ENCODE data around the gene FHIT. TPM values are rescaled to one million over a fixed set of nuclear protein-coding genes. Genes with fewer than 3 reads are reported as not detected.

The FHIT gene
- total RNA-seq, 1 experiment from 2014 or later, result 3.6 TPM

DNA sequence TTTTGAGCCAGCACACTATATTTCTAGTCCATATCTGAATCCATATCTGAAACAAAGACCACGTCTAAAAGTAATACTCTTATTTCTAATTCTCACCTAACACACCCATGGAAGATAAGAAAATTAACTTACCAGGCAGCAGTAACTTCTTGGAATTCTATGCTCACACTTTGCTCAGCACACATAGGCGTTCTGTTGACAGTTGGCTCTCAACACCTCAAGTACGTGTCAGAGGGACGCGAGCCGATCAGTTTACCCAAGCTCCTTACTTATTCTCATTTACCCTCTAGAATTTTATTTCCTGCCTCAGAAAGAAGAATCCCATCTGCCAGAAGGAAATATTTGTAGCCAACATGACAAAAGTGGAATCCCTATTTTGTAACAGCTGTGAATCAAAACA lies 911.9 kb downstream of the FHIT start:
- Histone ChIP-seq H3K9me2 (replicated peaks; ENCODE audit: low read length) (no peaks in the 10 kb centered on the region), H3K4me2 (ENCODE audit: low read length) (no peak overlapping the region), H3K27me3 (ENCODE audit: low read length) (peaks cover 6% of the 10 kb centered on the region; the same call in 1 of the 2 replicates), H3K4me3 (ENCODE audit: low read length) (no peak overlapping the region), H2AFZ (ENCODE audit: low read length) (no peak overlapping the region), H3K27ac (ENCODE audit: low read length) (no peak overlapping the region), H3K9me3 (ENCODE audit: low read length) (no peaks in the 10 kb centered on the region; the same call in 1 of the 2 replicates), H3K36me3 (ENCODE audit: low read depth, low read length) (no peaks in the 10 kb centered on the region), H3F3A (ENCODE audit: low read length, unreplicated experiment) (no peaks in the 10 kb centered on the region), H3K4me1 (ENCODE audit: insufficient read depth, low read length) (no peaks in the 10 kb centered on the region), H3K79me2 (ENCODE audit: low read length) (no peaks in the 10 kb centered on the region), H3K9ac (ENCODE audit: low read length) (no peak overlapping the region), H4K20me1 (ENCODE audit: low read length) (no peaks in the 10 kb centered on the region)
- DNase-seq (no peak), ATAC-seq (no peak)
- ChIA-PET CTCF (no interaction called here), POLR2A (ENCODE audit: unreplicated experiment) (no interaction called here)
- intact Hi-C loops (cut with micrococcal nuclease), result no loop called here
- no peak for TF ChIP-seq EZH2 (IDR thresholded peaks at IDR 0.05; ENCODE audit: low read length, unreplicated experiment)
- TF ChIP-seq, protein P1, sequence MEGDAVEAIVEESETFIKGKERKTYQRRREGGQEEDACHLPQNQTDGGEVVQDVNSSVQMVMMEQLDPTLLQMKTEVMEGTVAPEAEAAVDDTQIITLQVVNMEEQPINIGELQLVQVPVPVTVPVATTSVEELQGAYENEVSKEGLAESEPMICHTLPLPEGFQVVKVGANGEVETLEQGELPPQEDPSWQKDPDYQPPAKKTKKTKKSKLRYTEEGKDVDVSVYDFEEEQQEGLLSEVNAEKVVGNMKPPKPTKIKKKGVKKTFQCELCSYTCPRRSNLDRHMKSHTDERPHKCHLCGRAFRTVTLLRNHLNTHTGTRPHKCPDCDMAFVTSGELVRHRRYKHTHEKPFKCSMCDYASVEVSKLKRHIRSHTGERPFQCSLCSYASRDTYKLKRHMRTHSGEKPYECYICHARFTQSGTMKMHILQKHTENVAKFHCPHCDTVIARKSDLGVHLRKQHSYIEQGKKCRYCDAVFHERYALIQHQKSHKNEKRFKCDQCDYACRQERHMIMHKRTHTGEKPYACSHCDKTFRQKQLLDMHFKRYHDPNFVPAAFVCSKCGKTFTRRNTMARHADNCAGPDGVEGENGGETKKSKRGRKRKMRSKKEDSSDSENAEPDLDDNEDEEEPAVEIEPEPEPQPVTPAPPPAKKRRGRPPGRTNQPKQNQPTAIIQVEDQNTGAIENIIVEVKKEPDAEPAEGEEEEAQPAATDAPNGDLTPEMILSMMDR (conservative IDR thresholded peaks at IDR 0.05; ENCODE audit: low read depth, low read length), result no peak
- TF ChIP-seq EZH2phosphoT487 (IDR thresholded peaks at IDR 0.05; ENCODE audit: borderline replicate concordance, low read length), result no peak
- no TSS peak for BruUV-seq (replicated peaks)

DNA sequence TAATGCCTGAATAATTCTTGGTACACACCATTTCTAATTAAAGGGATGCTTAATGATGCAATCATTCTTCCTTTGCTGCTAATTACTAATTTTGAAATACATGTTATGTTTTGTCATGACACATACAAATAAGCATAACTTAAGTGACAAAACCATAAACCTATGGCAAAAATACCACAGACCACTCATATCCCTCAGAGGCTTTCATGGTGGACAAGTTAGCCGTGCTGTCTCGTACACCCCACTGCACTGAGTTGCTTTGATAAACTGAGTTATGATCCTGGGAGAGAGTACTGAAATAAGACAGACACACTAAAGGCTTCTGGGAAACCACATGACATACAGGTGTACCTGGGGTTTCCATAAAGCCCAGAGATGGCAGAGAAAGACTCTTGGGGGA lies 913.8 kb downstream of the FHIT start:
- Histone ChIP-seq H3K27ac (ENCODE audit: low read length) (no peak overlapping the region), H3K4me2 (ENCODE audit: low read length) (no peak overlapping the region), H4K20me1 (ENCODE audit: low read length) (no peaks in the 10 kb centered on the region), H3K4me1 (ENCODE audit: insufficient read depth, low read length) (no peaks in the 10 kb centered on the region), H2AFZ (ENCODE audit: low read length) (no peak overlapping the region), H3K79me2 (ENCODE audit: low read length) (no peaks in the 10 kb centered on the region), H3F3A (ENCODE audit: low read length, unreplicated experiment) (no peaks in the 10 kb centered on the region), H3K9me3 (ENCODE audit: low read length) (no peaks in the 10 kb centered on the region; the same call in 1 of the 2 replicates), H3K9ac (ENCODE audit: low read length) (no peak overlapping the region), H3K27me3 (ENCODE audit: low read length) (peaks cover 6% of the 10 kb centered on the region; the same call in 1 of the 2 replicates), H3K36me3 (ENCODE audit: low read depth, low read length) (no peaks in the 10 kb centered on the region), H3K9me2 (replicated peaks; ENCODE audit: low read length) (no peaks in the 10 kb centered on the region), H3K4me3 (ENCODE audit: low read length) (no peak overlapping the region)
- intact Hi-C loops (cut with micrococcal nuclease), result no loop called here
- ATAC-seq, result no peak
- DNase-seq, result no peak
- BruUV-seq (replicated peaks), result no TSS peak
- POLR2A ChIA-PET (ENCODE audit: unreplicated experiment), result no interaction called here
- TF ChIP-seq EZH2phosphoT487 (IDR thresholded peaks at IDR 0.05; ENCODE audit: borderline replicate concordance, low read length) (no peak), EZH2 (IDR thresholded peaks at IDR 0.05; ENCODE audit: low read length, unreplicated experiment) (no peak)
- TF ChIP-seq, protein P1 (conservative IDR thresholded peaks at IDR 0.05; ENCODE audit: low read depth, low read length), result no peak
- CTCF ChIA-PET, result no interaction called here

DNA sequence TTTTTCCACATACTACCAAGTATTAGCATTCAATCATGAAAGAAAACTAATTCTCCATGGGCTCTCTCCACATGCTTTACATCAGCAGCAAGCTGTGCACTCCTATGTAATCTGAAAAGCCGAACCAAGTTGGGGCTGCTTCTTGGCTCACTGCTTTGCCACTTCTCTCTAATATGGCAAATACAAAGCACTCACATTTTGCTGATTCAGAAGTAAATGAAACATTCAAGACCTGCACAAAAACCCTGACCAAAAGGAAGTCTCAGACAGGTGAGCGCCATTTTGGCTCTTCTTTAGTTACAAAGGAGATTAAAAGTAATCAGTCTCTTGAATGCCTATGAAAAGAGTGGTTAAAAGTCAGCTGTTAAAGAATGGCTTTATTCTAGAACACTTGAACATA lies 915.2 kb downstream of the FHIT start:
- Histone ChIP-seq H3K27me3 (ENCODE audit: low read length) (peaks cover 6% of the 10 kb centered on the region; the same call in 1 of the 2 replicates), H3K9me3 (ENCODE audit: low read length) (no peaks in the 10 kb centered on the region), H3K27ac (ENCODE audit: low read length) (no peak overlapping the region), H3K79me2 (ENCODE audit: low read length) (no peaks in the 10 kb centered on the region), H3K4me3 (ENCODE audit: low read length) (no peak overlapping the region), H3F3A (ENCODE audit: low read length, unreplicated experiment) (no peaks in the 10 kb centered on the region), H3K9me2 (replicated peaks; ENCODE audit: low read length) (no peaks in the 10 kb centered on the region), H4K20me1 (ENCODE audit: low read length) (no peaks in the 10 kb centered on the region), H2AFZ (ENCODE audit: low read length) (no peak overlapping the region), H3K9ac (ENCODE audit: low read length) (no peak overlapping the region), H3K4me2 (ENCODE audit: low read length) (no peak overlapping the region), H3K36me3 (ENCODE audit: low read depth, low read length) (no peaks in the 10 kb centered on the region), H3K4me1 (ENCODE audit: insufficient read depth, low read length) (no peaks in the 10 kb centered on the region)
- ATAC-seq, result no peak
- no TSS peak for BruUV-seq (replicated peaks)
- TF ChIP-seq, protein P1 (conservative IDR thresholded peaks at IDR 0.05; ENCODE audit: low read depth, low read length), result no peak
- TF ChIP-seq EZH2 (IDR thresholded peaks at IDR 0.05; ENCODE audit: low read length, unreplicated experiment) (no peak), EZH2phosphoT487 (IDR thresholded peaks at IDR 0.05; ENCODE audit: borderline replicate concordance, low read length) (no peak)
- DNase-seq, result no peak
- CTCF ChIA-PET, result no interaction called here
- intact Hi-C loops (cut with micrococcal nuclease), result no loop called here
- POLR2A ChIA-PET (ENCODE audit: unreplicated experiment), result no interaction called here

Measured in PC-3 (cell line).